Measurements from ENCODE around the gene PPOX. TPM values are rescaled to one million over a fixed set of nuclear protein-coding genes. Genes with fewer than 3 reads are reported as not detected.
A peak's percentile ranks its signal among the peaks of the same experiment; 100 is the strongest.

Gene PPOX
- total RNA-seq, 4 donors from 2014 or later: 11.3 to 40.5 (median 21.6) TPM

DNA sequence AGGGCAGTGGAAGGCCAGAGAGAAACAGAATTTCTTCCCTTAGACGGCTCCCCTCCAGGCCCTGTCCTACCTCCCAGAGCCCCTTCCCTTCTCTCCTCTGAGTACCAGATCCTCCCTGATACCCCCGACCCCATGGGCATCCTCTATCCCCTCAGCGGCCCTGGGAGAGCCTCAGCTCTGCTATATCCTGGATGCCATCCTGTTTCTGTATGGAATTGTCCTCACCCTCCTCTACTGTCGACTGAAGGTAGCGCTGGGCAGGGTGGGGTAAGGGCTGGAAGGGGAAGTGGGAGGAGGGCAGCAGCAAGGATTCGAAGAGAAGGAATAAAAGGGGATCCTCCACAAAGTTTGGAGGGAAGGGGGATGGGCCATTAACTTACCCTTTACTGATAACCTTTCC lies 51.6 kb downstream of the PPOX start:
- Histone ChIP-seq H3K27me3 (no peaks in the 10 kb centered on the region), H3K36me3 (no peaks in the 10 kb centered on the region), H3K9me3 (no peaks in the 10 kb centered on the region), H3K4me1 (no peaks in the 10 kb centered on the region), H3K27ac (peak overlapping the region; percentile 43 to 54), H3K4me3 (no peak overlapping the region)
- DNase-seq: no peak
- TF ChIP-seq POLR2A (IDR thresholded peaks at IDR 0.05): no peak
- TF ChIP-seq, protein P1, sequence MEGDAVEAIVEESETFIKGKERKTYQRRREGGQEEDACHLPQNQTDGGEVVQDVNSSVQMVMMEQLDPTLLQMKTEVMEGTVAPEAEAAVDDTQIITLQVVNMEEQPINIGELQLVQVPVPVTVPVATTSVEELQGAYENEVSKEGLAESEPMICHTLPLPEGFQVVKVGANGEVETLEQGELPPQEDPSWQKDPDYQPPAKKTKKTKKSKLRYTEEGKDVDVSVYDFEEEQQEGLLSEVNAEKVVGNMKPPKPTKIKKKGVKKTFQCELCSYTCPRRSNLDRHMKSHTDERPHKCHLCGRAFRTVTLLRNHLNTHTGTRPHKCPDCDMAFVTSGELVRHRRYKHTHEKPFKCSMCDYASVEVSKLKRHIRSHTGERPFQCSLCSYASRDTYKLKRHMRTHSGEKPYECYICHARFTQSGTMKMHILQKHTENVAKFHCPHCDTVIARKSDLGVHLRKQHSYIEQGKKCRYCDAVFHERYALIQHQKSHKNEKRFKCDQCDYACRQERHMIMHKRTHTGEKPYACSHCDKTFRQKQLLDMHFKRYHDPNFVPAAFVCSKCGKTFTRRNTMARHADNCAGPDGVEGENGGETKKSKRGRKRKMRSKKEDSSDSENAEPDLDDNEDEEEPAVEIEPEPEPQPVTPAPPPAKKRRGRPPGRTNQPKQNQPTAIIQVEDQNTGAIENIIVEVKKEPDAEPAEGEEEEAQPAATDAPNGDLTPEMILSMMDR (IDR thresholded peaks at IDR 0.05): no peak
- intact Hi-C loops (cut with DNase I; ENCODE audit: low total_unique reads): loop anchor here (10.0 kb wide), 1 partner anchor 1013 kb away; the partner anchor contains the start of gene PEA15

DNA sequence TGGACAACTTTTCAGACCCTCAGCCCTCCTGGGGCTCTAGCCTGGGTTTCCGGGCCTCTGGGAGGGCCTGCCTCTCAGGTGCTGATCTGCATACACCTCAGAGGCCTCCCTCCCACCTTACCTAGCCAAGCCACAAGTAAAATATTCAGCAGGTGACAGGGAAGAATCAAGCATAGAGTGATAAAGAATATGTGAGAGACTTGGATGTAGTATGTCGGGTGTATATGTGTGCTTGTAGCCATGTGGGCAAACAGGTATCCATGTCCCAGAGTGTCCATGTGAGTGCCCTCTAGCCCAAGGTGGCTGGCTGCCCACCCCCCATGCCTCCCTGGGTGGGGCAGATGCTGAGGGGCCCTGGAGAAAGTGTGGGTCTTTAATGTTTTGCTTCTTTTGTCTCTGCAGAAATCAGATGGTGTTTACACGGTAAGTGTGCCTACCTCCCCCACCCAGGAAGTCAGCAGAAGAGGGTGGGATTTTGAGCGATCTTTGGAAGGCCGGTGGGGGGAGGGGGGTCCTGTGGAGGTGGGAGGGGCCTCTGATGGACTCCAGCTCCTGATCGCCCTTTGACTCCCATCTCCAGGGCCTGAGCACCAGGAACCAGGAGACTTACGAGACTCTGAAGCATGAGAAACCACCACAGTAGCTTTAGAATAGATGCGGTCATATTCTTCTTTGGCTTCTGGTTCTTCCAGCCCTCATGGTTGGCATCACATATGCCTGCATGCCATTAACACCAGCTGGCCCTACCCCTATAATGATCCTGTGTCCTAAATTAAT lies 52.3 kb downstream of the PPOX start:
- Histone ChIP-seq H3K27me3 (no peaks in the 10 kb centered on the region), H3K9me3 (no peaks in the 10 kb centered on the region), H3K36me3 (no peaks in the 10 kb centered on the region), H3K4me3 (no peak overlapping the region), H3K4me1 (no peaks in the 10 kb centered on the region), H3K27ac (no peak overlapping the region)
- intact Hi-C loops (cut with DNase I; ENCODE audit: low total_unique reads): loop anchor here (10.0 kb wide), 1 partner anchor 1014 kb away; the partner anchor contains the start of gene PEA15
- no peak for TF ChIP-seq POLR2A (IDR thresholded peaks at IDR 0.05)
- TF ChIP-seq, protein P1 (IDR thresholded peaks at IDR 0.05): no peak
- DNase-seq: no peak

DNA sequence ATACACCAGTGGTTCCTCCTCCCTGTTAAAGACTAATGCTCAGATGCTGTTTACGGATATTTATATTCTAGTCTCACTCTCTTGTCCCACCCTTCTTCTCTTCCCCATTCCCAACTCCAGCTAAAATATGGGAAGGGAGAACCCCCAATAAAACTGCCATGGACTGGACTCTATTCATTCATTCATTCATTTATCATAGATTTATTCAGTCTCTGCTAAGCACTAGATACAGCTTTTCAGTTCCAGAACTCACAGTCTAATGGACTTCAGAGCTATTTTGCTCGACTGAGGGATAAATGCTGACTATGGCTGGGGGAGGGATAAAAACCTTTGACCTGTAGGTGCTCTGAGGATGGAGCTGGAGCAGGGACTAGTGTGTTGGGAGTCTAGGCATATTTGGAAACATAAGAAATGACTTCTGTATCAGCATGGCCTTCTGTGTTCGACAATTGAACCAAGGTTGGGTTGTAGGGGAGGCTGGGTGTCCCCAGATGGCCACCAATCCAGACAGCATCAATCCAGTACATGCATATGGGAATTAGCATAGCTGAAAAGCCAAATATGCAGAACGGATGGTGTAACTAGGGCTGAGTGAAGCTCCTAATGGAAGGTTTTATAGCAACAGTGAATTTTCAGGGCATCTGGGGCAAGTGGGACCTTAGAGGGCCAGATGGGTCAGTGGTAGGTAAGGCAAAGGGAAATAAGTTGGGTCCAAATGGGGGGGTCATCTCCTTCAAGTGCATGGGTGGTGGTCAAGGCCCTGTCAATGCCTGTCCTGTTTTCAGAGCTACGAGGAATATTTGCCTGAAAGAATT lies 53.1 kb downstream of the PPOX start:
- TF ChIP-seq POLR2A (IDR thresholded peaks at IDR 0.05): no peak
- TF ChIP-seq, protein P1 (IDR thresholded peaks at IDR 0.05): no peak
- no peaks in the 10 kb centered on the region for H3K36me3 ChIP-seq
- no peaks in the 10 kb centered on the region for H3K27me3 ChIP-seq
- DNase-seq: no peak
- no peaks in the 10 kb centered on the region for H3K9me3 ChIP-seq
- no peak overlapping the region for H3K27ac ChIP-seq
- H3K4me3 ChIP-seq: no peak overlapping the region
- H3K4me1 ChIP-seq: no peaks in the 10 kb centered on the region
- intact Hi-C loops (cut with DNase I; ENCODE audit: low total_unique reads): loop anchor here (10.0 kb wide), 1 partner anchor 1014 kb away; the partner anchor contains the start of gene PEA15

DNA sequence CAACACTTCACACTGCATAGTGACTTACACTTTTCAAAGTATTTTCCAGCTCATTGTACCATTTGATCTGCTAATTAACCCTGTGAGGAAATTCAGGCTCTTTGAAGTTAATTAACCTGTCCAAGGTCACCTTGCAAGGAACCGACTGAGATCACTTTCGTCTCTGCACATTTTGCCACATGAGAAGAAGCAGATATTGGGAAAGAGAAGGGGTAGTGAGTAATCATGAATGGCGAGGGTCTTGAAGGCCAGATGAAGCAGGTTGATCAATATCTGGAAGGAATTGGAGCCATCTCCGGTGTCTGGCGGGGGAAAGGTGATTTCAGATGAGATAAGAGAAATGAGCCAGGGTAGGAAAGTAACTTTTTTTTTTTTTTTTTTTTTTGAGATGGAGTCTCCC lies 53.8 kb downstream of the PPOX start:
- intact Hi-C loops (cut with DNase I; ENCODE audit: low total_unique reads): no loop called here
- no peak for DNase-seq
- no peaks in the 10 kb centered on the region for H3K4me1 ChIP-seq
- no peak overlapping the region for H3K27ac ChIP-seq
- H3K36me3 ChIP-seq: no peaks in the 10 kb centered on the region
- TF ChIP-seq, protein P1 (IDR thresholded peaks at IDR 0.05): no peak
- H3K9me3 ChIP-seq: no peaks in the 10 kb centered on the region
- H3K27me3 ChIP-seq: no peaks in the 10 kb centered on the region
- H3K4me3 ChIP-seq: no peak overlapping the region

Small RNA genes within 50 kb of the gene (small RNA-seq; reads per million reads assigned to genes)
- gene RF01225: not detected

Other genes starting within 250 kb of the PPOX start
- gene ITLN2, start 211.6 kb upstream of the PPOX start, total RNA-seq: not detected
- gene F11R, start 145.3 kb upstream of the PPOX start, total RNA-seq: 10 to 100 TPM; 22.6 to 45.3 (median 26.6) TPM
- gene TSTD1, start 127.5 kb upstream of the PPOX start, total RNA-seq: 10 to 100 TPM in 1 of 4 donors, 1 to 10 TPM in 1, not detected in 2; 5.6 to 20.3 TPM
- 10 to 100 TPM; 20.7 to 71.8 (median 44.2) TPM for gene USF1, start 120.4 kb upstream of the PPOX start, total RNA-seq
- gene ARHGAP30, start 96.5 kb upstream of the PPOX start, total RNA-seq: 1 to 10 TPM in 3 of 4 donors, under 1 TPM in 1; 0.88 to 3.4 (median 2.6) TPM
- 1 to 10 TPM in 1 of 4 donors, not detected in 3; 2.1 TPM for gene NECTIN4, start 76.9 kb upstream of the PPOX start, total RNA-seq
- 10 to 100 TPM in 1 of 4 donors, 1 to 10 TPM in 2, under 1 TPM in 1; 0.51 to 12.1 (median 3.4) TPM for gene KLHDC9, start 68.1 kb upstream of the PPOX start, total RNA-seq
- 10 to 100 TPM in 3 of 4 donors, 1 to 10 TPM in 1; 3.3 to 38.9 (median 29.8) TPM for gene PFDN2, start 48.4 kb upstream of the PPOX start, total RNA-seq
- 10 to 100 TPM in 3 of 4 donors, 1 to 10 TPM in 1; 1.0 to 36.9 (median 22.0) TPM for gene NIT1, start 48.3 kb upstream of the PPOX start, total RNA-seq
- gene DEDD, start 33.8 kb upstream of the PPOX start, total RNA-seq: 10 to 100 TPM in 3 of 4 donors, 1 to 10 TPM in 1; 4.4 to 42.2 (median 36.1) TPM
- 100 to 1,000 TPM in 1 of 4 donors, 10 to 100 TPM in 2, 1 to 10 TPM in 1; 2.0 to 111 (median 62.9) TPM for gene UFC1, start 12.4 kb upstream of the PPOX start, total RNA-seq
- 10 to 100 TPM in 3 of 4 donors, 1 to 10 TPM in 1; 4.1 to 38.1 (median 29.9) TPM for gene USP21, start 6.9 kb upstream of the PPOX start, total RNA-seq
- gene B4GALT3, start 11.1 kb downstream of the PPOX start, total RNA-seq: 10 to 100 TPM in 3 of 4 donors, 1 to 10 TPM in 1; 1.0 to 23.9 (median 19.9) TPM
- 10 to 100 TPM in 3 of 4 donors, 1 to 10 TPM in 1; 1.3 to 41.5 (median 10.9) TPM for gene ADAMTS4, start 32.6 kb downstream of the PPOX start, total RNA-seq
- gene NDUFS2, start 35.9 kb downstream of the PPOX start, total RNA-seq: 100 to 1,000 TPM in 1 of 4 donors, 10 to 100 TPM in 3; 43.8 to 107 (median 93.9) TPM
- gene FCER1G, start 48.9 kb downstream of the PPOX start, total RNA-seq: 10 to 100 TPM in 3 of 4 donors, 1 to 10 TPM in 1; 1.3 to 39.4 (median 12.6) TPM
- gene APOA2, start 57.2 kb downstream of the PPOX start, total RNA-seq: not detected
- 10 to 100 TPM in 1 of 4 donors, 1 to 10 TPM in 3; 2.6 to 13.2 (median 7.3) TPM for gene TOMM40L, start 59.6 kb downstream of the PPOX start, total RNA-seq
- not detected for gene NR1I3, start 71.8 kb downstream of the PPOX start, total RNA-seq
- gene PCP4L1, start 92.3 kb downstream of the PPOX start, total RNA-seq: 1 to 10 TPM in 2 of 4 donors, under 1 TPM in 1, not detected in 1; 0.77 to 3.1 (median 1.9) TPM
- gene MPZ, start 143.5 kb downstream of the PPOX start, total RNA-seq: 10 to 100 TPM in 1 of 4 donors, 1 to 10 TPM in 1, not detected in 2; 2.2 to 10.7 TPM
- gene SDHC, start 148.0 kb downstream of the PPOX start, total RNA-seq: 100 to 1,000 TPM in 1 of 4 donors, 10 to 100 TPM in 3; 28.5 to 127 (median 55.8) TPM
- not detected for gene CFAP126, start 201.4 kb downstream of the PPOX start, total RNA-seq